Nephron (organoid): ENCODE data around the gene LMBRD2.
A peak's percentile ranks its signal among the peaks of the same experiment; 100 is the strongest.
"Not testable (repeated sequence)": the region's sequence is repeated elsewhere in the genome, so short reads cannot be mapped to it uniquely, and the experiment has no call there.

Experiments
- H3K27ac Mint-ChIP-seq, 3 experiments: 2 replicates each; pipeline ENCODE4 v1.8.0; 2020; ENCODE audit warnings: mixed read lengths in 3 of 3, mild to moderate bottlenecking in 2 of 3, moderate library complexity in 1 of 3
- H3K27me3 Mint-ChIP-seq: 2 replicates; pipeline ENCODE4 v1.8.0; 2021; ENCODE audit warnings: low read depth, mild to moderate bottlenecking, moderate library complexity, mixed read lengths
- H3K36me3 Mint-ChIP-seq: 2 replicates; pipeline ENCODE4 v1.8.0; 2020; ENCODE audit warnings: low read depth, mixed read lengths
- H3K4me1 Mint-ChIP-seq: 2 replicates; pipeline ENCODE4 v1.8.0; 2020; ENCODE audit warnings: mixed read lengths
- H3K4me3 Mint-ChIP-seq, 3 experiments: 2 replicates each; pipeline ENCODE4 v1.8.0; 2020; ENCODE audit warnings: mild to moderate bottlenecking in 3 of 3, mixed read lengths in 3 of 3, moderate library complexity in 2 of 3
- H3K9me3 Mint-ChIP-seq: 2 replicates; pipeline ENCODE4 v1.8.0; 2020; ENCODE audit warnings: mixed read lengths
- TF ChIP-seq, protein P1 (sequence below), 3 experiments: fragments of 200-600 bp; sonication (generic); IDR thresholded peaks; one replicate each; pipeline ENCODE4 v1.5.0; 2021; ENCODE audit warnings: antibody characterized with exemption in 3 of 3; ENCODE audit not compliant: unreplicated experiment in 3 of 3

The LMBRD2 gene

DNA sequence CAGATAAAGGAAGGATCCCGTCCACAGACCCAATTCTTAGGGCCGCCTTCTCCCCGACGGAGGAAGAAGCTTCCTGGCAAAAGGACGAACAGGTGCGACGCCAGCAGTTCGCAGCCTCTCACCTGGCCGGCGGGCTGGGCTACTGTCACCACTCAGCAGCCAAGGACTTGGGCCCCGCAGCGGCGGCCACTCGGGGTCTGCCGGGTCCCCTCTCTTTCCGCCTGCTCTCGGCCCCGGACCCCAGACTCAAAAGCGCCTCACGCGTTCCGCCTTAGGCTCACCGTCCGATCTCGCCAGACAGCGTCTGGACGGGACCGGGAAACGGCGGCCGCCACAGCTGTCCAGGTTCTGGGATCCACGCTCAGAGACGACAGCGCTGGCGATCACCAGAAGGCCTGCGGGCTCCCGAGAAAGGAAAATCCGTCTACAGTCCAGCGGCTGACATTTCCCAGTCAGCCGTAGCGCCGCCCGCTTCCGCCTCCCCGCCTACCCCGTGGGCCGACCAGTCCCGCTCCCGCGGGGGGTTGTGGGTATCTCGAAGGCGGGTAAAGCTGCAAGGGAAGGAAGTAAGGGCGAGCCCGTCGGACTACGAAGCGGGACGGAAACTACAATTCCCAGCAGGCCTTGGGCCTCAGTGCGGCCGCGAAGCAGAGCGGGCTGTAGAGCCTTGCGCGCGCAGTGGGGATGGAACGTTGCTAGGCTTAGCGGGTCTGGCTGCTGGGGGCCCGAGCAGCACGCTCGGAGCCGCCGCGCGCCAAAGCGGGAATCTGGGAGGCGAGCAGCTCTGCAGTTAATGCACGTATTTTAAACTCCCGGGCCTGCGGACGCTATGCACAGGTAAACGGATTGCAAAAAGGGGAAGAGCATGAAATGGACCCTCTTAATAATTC, at the start of gene LMBRD2, which contains the start of gene SKP2:
TSS of gene LMBRD2 (minus strand) at position 454 of the 890 bp plus-strand sequence. CDS start 8,538 bp downstream, outside the sequence.
TSS of gene SKP2 (plus strand) at position 678 of the 890 bp plus-strand sequence. CDS start at position 830, 152 bp downstream.
- peaks cover 53% of the 10 kb centered on the region for H3K4me1 Mint-ChIP-seq
- peak within 1 kb of the TSS; percentile 79 to 94 (median 87) for H3K27ac Mint-ChIP-seq
- TF ChIP-seq, protein P1, sequence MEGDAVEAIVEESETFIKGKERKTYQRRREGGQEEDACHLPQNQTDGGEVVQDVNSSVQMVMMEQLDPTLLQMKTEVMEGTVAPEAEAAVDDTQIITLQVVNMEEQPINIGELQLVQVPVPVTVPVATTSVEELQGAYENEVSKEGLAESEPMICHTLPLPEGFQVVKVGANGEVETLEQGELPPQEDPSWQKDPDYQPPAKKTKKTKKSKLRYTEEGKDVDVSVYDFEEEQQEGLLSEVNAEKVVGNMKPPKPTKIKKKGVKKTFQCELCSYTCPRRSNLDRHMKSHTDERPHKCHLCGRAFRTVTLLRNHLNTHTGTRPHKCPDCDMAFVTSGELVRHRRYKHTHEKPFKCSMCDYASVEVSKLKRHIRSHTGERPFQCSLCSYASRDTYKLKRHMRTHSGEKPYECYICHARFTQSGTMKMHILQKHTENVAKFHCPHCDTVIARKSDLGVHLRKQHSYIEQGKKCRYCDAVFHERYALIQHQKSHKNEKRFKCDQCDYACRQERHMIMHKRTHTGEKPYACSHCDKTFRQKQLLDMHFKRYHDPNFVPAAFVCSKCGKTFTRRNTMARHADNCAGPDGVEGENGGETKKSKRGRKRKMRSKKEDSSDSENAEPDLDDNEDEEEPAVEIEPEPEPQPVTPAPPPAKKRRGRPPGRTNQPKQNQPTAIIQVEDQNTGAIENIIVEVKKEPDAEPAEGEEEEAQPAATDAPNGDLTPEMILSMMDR (IDR thresholded peaks at IDR 0.05; ENCODE audit: unreplicated experiment in 3 of 3): no peak
- H3K27me3 Mint-ChIP-seq: no peaks in the 10 kb centered on the region
- H3K36me3 Mint-ChIP-seq: peaks cover 34% of the 10 kb centered on the region
- peak within 1 kb of the TSS; percentile 92 to 97 (median 93) for H3K4me3 Mint-ChIP-seq
- H3K9me3 Mint-ChIP-seq: no peaks in the 10 kb centered on the region

DNA sequence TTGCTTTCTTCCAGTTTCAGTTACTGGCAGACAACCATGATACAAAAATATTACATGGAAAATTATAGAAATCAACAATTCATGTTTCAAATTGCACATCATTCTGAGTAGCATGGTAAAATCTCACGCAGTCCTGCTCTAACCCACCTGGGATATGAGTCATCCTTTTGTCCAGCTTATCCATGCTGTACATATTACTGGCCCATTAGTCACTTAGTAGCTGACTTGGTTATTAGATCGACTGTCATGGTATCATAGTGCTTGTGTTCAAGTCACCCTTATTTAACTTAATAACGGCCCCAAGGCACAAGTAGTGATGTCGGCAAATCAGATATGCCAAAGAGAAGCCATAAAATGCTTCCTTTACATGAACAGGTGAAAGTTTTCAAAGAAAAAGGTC, 48.8 kb upstream of the LMBRD2 start:
- H3K27me3 Mint-ChIP-seq: no peaks in the 10 kb centered on the region
- H3K36me3 Mint-ChIP-seq: peaks cover 57% of the 10 kb centered on the region
- H3K4me3 Mint-ChIP-seq: no peak overlapping the region
- no peaks in the 10 kb centered on the region for H3K9me3 Mint-ChIP-seq
- H3K4me1 Mint-ChIP-seq: no peaks in the 10 kb centered on the region
- TF ChIP-seq, protein P1 (IDR thresholded peaks at IDR 0.05; ENCODE audit: unreplicated experiment in 3 of 3): no peak
- H3K27ac Mint-ChIP-seq: no peak overlapping the region

DNA sequence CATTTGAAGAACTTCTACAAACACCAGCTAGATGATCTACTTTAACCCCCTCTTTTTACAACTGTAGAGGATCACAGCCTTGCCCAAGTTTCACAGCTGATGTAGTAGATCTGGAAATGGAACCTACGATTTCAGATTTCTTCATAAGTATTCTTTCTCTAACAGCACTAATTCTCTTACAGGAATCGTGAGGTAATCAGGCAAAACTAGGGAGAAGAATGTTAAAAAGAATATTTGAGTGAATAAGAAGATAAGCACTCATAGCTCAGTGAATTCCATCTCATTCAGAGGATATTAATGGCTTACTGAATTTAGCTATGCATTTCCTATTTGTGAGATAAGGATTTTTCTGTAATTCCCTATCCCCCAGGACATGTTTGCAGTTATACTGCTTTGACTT, 47.9 kb upstream of the LMBRD2 start:
- TF ChIP-seq, protein P1 (IDR thresholded peaks at IDR 0.05; ENCODE audit: unreplicated experiment in 3 of 3): no peak
- Mint-ChIP-seq H3K27ac (no peak overlapping the region), H3K27me3 (no peaks in the 10 kb centered on the region), H3K9me3 (no peaks in the 10 kb centered on the region), H3K4me3 (no peak overlapping the region), H3K4me1 (no peaks in the 10 kb centered on the region), H3K36me3 (peaks cover 57% of the 10 kb centered on the region)

DNA sequence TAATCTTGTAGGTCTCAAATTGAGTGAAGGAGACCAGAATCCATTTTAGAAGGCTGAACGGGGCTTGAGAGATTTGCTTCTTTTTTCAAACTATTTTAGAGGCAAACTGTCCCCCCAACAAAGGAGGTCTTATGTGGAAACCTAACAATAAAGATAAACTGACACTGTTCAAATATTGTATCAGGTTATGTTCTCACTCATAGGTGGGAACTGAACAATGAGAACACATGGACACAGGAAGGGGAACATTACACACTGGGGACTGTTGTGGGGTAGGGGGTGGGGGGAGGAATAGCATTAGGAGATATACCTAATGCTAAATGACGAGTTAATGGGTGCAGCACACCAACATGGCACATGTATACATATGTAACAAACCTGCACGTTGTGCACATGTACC, 47.1 kb upstream of the LMBRD2 start:
- not testable (repeated sequence) for H3K27ac Mint-ChIP-seq, H3K27me3 Mint-ChIP-seq, H3K9me3 Mint-ChIP-seq, H3K4me3 Mint-ChIP-seq, H3K4me1 Mint-ChIP-seq
- H3K36me3 Mint-ChIP-seq: peaks cover 61% of the 10 kb centered on the region

DNA sequence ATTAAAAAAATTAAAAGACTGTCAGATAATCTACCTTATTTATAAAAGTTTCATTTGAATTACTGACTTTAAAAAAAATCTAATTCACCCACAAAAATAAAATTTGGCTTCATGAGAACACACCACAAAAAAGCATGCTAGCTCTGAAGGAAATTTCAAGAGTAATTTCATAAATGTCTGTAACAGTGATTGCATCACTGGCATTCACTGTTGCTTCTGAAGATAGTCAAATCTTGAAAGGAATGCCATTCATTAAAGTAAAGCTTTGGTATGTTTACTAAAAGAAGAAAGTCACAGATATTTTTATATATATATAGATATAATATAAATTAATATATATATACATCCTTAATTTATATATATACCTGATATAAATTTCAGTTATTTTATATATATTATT, 46.6 kb upstream of the LMBRD2 start:
- TF ChIP-seq, protein P1 (IDR thresholded peaks at IDR 0.05; ENCODE audit: unreplicated experiment in 3 of 3): no peak
- Mint-ChIP-seq H3K27ac (no peak overlapping the region), H3K36me3 (peaks cover 62% of the 10 kb centered on the region), H3K9me3 (no peaks in the 10 kb centered on the region), H3K4me3 (no peak overlapping the region), H3K4me1 (no peaks in the 10 kb centered on the region), H3K27me3 (no peaks in the 10 kb centered on the region)

DNA sequence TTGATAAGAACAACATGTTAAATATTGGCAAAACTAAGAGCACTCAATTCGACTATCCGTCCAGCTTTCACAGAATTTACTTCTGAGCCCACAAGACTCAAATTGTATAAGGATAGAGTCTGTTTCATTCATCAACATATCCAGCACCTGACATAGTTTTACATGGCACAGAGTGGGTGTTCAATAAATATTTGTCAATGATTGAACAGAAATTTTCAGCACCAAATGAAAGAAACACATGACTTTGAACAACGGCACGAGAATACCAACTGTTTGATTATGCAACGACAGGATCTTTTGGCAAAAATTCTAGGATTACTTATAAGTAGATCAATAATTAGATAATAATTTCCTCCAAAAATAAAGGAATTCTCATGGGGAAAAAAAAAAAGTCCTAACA, 42.1 kb upstream of the LMBRD2 start:
- H3K4me3 Mint-ChIP-seq: no peak overlapping the region
- peaks cover 18% of the 10 kb centered on the region for H3K9me3 Mint-ChIP-seq
- H3K27ac Mint-ChIP-seq: no peak overlapping the region
- no peaks in the 10 kb centered on the region for H3K4me1 Mint-ChIP-seq
- no peaks in the 10 kb centered on the region for H3K27me3 Mint-ChIP-seq
- TF ChIP-seq, protein P1 (IDR thresholded peaks at IDR 0.05; ENCODE audit: unreplicated experiment in 3 of 3): no peak
- H3K36me3 Mint-ChIP-seq: peaks cover 77% of the 10 kb centered on the region

DNA sequence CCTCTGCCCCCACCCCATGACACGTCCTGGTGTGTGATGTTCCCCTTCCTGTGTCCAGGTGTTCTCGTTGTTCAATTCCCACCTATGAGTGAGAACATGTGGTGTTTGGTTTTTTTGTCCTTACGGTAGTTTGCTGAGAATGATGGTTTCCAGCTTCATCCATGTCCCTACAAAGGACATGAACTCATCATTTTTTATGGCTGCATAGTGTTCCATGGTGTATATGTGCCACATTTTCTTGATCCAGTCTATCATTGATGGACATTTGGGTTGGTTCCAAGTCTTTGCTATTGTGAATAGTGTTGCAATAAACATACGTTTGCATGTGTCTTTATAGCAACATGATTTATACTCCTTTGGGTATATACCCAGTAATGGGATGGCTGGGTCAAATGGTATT, 32.7 kb upstream of the LMBRD2 start:
- not testable (repeated sequence) for H3K4me1 Mint-ChIP-seq, H3K27ac Mint-ChIP-seq, H3K4me3 Mint-ChIP-seq, H3K27me3 Mint-ChIP-seq
- Mint-ChIP-seq H3K9me3 (peaks cover 38% of the 10 kb centered on the region), H3K36me3 (peaks cover 98% of the 10 kb centered on the region)
